Measurements from ENCODE around the gene RANBP1. TPM values are rescaled to one million over a fixed set of nuclear protein-coding genes. Genes with fewer than 3 reads are reported as not detected.
A peak's percentile ranks its signal among the peaks of the same experiment; 100 is the strongest.
"Not testable (repeated sequence)": the region's sequence is repeated elsewhere in the genome, so short reads cannot be mapped to it uniquely, and the experiment has no call there.

RANBP1 gene
- polyA plus RNA-seq (ENCODE audit: insufficient read length), result 190 TPM
- long read RNA-seq, donor 1, transcript RANBP1-214 (3 exons, 699 nt), result minor isoform, 6 of 205 reads
- long read RNA-seq, donor 1, transcript RANBP1-212 (2 exons, 529 nt), result minor isoform, 8 of 205 reads
- long read RNA-seq, donor 1, transcript RANBP1-201 (6 exons, 837 nt), result major isoform, 74 of 205 reads
- long read RNA-seq, donor 1, transcript RANBP1-202 (6 exons, 1,132 nt), result minor isoform, 35 of 205 reads
- long read RNA-seq, donor 1, partial matches to known transcripts, result 79 of 205 reads
- long read RNA-seq, donor 1, other reads (novel, unspliced or antisense), result 0 of 205 reads
- long read RNA-seq, donor 2, transcript RANBP1-212 (2 exons, 529 nt), result minor isoform, 6 of 133 reads
- long read RNA-seq, donor 2, transcript RANBP1-201 (6 exons, 837 nt), result major isoform, 60 of 133 reads
- long read RNA-seq, donor 2, transcript RANBP1-202 (6 exons, 1,132 nt), result minor isoform, 40 of 133 reads
- long read RNA-seq, donor 2, partial matches to known transcripts, result 19 of 133 reads
- long read RNA-seq, donor 2, other reads (novel, unspliced or antisense), result 0 of 133 reads
- long read RNA-seq, donor 3, transcript RANBP1-202 (6 exons, 1,132 nt), result minor isoform, 27 of 84 reads
- long read RNA-seq, donor 3, transcript RANBP1-201 (6 exons, 837 nt), result major isoform, 52 of 84 reads
- long read RNA-seq, donor 3, partial matches to known transcripts, result 0 of 84 reads
- long read RNA-seq, donor 3, other reads (novel, unspliced or antisense), result 0 of 84 reads
- long read RNA-seq, donor 4, transcript RANBP1-201 (6 exons, 837 nt), result major isoform, 6 of 8 reads
- long read RNA-seq, donor 4, partial matches to known transcripts, result 0 of 8 reads
- long read RNA-seq, donor 4, other reads (novel, unspliced or antisense), result 0 of 8 reads
- long read RNA-seq, donor 5, transcript RANBP1-201 (6 exons, 837 nt), result major isoform, 128 of 229 reads
- long read RNA-seq, donor 5, transcript RANBP1-202 (6 exons, 1,132 nt), result minor isoform, 68 of 229 reads
- long read RNA-seq, donor 5, partial matches to known transcripts, result 24 of 229 reads
- long read RNA-seq, donor 5, other reads (novel, unspliced or antisense), result 0 of 229 reads
- long read RNA-seq, donor 6, transcript RANBP1-202 (6 exons, 1,132 nt), result minor isoform, 60 of 215 reads
- long read RNA-seq, donor 6, transcript RANBP1-212 (2 exons, 529 nt), result minor isoform, 7 of 215 reads
- long read RNA-seq, donor 6, transcript RANBP1-201 (6 exons, 837 nt), result major isoform, 88 of 215 reads
- long read RNA-seq, donor 6, transcript RANBP1-203 (4 exons, 584 nt), result minor isoform, 7 of 215 reads
- long read RNA-seq, donor 6, partial matches to known transcripts, result 44 of 215 reads
- long read RNA-seq, donor 6, other reads (novel, unspliced or antisense), result 0 of 215 reads
- long read RNA-seq, donor 7, transcript RANBP1-202 (6 exons, 1,132 nt), result minor isoform, 47 of 224 reads
- long read RNA-seq, donor 7, transcript RANBP1-201 (6 exons, 837 nt), result major isoform, 102 of 224 reads
- long read RNA-seq, donor 7, transcript RANBP1-203 (4 exons, 584 nt), result minor isoform, 6 of 224 reads
- long read RNA-seq, donor 7, transcript RANBP1-212 (2 exons, 529 nt), result minor isoform, 9 of 224 reads
- long read RNA-seq, donor 7, partial matches to known transcripts, result 51 of 224 reads
- long read RNA-seq, donor 7, other reads (novel, unspliced or antisense), result 5 of 224 reads
- long read RNA-seq, donor 8, transcript RANBP1-202 (6 exons, 1,132 nt), result minor isoform, 17 of 52 reads
- long read RNA-seq, donor 8, transcript RANBP1-201 (6 exons, 837 nt), result major isoform, 33 of 52 reads
- long read RNA-seq, donor 8, partial matches to known transcripts, result 0 of 52 reads
- long read RNA-seq, donor 8, other reads (novel, unspliced or antisense), result 0 of 52 reads

DNA sequence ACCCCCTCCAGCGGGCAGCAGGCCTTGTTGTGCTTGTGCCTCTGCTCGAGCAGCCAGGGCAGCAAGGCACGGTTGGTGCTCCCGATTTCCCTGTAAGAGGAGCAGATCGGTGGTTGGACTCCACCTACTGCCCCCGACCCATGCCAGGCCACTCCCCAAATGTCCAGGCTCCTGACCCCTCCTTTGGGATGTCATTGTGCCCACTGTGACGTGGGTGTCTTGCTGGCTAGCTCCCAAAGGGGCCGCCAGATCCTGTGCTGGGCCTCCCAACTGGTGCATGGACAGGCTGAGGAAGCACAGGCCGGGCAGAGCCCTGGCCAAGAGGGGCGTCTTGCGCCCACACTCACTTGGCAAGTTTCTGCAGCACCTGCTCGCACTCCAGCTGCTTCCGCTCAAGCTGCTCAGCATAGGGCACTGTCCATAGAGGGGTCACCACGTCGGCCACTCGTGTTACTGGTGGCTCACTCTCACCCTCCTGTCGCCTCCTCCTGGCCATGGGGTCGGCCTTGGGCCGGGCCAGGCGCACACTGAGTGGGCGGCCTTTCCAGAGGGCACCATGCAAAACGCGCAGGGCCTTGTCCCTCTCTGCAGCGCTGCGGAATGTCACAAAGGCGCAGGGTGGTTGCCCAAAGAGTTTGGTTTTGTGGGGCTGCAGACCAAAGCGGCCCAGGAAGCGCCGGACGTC lies at the start of gene RANBP1:
TSS of gene RANBP1 (plus strand) at position 414 of the 685 bp plus-strand sequence. CDS start at position 495, 81 bp downstream.
- no peak for DNase-seq

GRCh38 chr22:20066617-20067383 lies 49.1 kb upstream of the RANBP1 start:
- DNase-seq, result no peak

DNA sequence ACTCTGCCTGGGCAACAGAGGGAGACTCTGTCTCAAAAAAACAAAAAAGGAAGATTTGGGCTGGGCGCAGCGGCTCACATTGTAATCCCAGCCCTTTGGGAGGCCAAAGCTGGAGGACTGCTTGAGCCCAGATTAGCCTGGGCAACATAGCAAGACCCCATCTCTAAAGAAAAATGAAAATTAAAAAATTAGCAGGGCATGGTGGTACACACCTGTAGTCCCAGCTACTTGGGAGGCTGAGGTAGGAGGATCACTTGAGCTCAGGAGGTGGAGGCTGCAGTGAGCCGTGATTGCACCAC lies 48.6 kb upstream of the RANBP1 start:
- not testable (repeated sequence) for DNase-seq

DNA sequence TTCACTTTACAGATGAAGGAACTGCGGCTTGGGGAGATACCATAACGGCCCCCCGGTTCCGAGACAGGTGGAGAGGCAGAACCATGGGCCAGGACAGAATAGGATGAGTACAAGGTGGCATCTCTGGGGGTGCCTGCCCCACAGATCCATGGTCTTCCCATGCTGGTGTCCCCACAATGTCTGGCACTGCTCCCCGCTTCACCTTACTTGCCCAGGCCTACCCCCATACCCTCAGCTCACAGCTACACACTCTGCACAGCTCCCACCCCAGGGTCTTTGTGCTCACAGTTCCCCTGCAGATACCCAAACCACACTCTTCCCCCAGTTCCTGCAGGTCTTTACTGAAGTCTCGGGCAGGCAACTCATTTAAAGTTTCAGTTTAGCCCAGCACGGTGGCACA lies 47.3 kb upstream of the RANBP1 start:
- no peak for DNase-seq

- DNase-seq, result no peak
Measured at GRCh38 chr22:20069331-20070042, 46.4 kb upstream of the RANBP1 start.

GRCh38 chr22:20071524-20071972 lies 44.4 kb upstream of the RANBP1 start:
- DNase-seq, result no peak

- no peak for DNase-seq
Measured at GRCh38 chr22:20076627-20077172, 39.2 kb upstream of the RANBP1 start.

- peak; percentile 95 for DNase-seq
Measured at GRCh38 chr22:20079745-20080444, 36.0 kb upstream of the RANBP1 start, which contains the start of gene DGCR8. TSS of gene DGCR8 (plus strand) at chr22:20080241. CDS start at chr22:20085964, 5,723 bp downstream.

DNA sequence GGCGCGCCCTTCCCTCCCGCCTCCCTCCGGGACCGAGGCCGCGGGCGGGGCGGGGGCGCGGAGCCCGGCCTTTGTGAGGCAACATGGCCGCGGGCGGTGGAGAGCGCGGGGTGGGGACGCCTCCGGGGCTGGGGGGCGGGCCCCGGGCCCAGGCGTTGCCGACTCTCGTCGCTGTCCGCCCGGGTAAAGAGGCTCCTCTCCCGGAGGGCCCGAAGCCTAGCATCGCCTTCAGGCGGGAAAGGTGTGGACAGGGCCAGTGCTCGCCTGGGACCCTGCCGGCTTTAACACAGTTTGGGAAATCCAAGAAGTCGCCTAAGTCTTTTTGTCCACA lies 35.5 kb upstream of the RANBP1 start:
- DNase-seq, result peak; percentile 32

GRCh38 chr22:20080776-20081654 lies 34.9 kb upstream of the RANBP1 start:
- peak; percentile 27 for DNase-seq

DNA sequence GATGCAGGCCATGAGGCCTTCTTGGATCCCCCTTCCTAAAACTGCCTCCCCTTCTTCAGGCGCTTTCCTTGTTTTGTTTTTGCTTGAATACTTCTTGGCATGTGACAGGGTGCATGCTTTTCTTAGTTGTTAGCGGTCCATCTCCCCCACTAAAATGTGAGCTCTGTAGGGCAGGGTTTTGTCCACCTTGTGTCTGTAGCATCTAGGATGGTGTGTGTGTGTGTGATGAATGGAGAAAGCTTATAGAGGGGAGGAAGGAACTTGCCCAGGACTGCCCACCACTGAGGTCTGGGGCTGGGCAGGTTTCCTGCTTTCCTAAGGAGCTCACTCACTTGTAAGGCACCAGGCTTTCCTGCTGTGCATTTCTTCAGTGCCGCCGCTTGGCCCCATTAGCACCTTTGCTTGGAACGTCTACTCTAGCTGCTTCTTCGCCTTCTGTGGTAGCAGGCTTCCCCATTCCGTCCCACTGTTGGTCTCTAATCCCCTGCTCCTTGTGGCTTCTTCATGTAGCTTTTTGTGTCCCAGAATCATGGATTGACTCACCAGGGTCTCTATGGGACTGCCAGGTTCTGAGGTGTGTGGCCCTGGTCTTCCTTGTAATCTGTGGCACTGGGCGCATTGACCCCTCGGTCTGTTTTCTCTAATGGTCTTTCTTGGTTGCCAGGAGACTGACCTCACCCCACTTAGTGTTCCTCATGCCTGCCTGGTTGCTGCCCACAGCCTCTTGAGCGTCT lies 32.6 kb upstream of the RANBP1 start:
- no peak for DNase-seq

GRCh38 chr22:20083891-20084546 lies 31.9 kb upstream of the RANBP1 start:
- no peak for DNase-seq

DNA sequence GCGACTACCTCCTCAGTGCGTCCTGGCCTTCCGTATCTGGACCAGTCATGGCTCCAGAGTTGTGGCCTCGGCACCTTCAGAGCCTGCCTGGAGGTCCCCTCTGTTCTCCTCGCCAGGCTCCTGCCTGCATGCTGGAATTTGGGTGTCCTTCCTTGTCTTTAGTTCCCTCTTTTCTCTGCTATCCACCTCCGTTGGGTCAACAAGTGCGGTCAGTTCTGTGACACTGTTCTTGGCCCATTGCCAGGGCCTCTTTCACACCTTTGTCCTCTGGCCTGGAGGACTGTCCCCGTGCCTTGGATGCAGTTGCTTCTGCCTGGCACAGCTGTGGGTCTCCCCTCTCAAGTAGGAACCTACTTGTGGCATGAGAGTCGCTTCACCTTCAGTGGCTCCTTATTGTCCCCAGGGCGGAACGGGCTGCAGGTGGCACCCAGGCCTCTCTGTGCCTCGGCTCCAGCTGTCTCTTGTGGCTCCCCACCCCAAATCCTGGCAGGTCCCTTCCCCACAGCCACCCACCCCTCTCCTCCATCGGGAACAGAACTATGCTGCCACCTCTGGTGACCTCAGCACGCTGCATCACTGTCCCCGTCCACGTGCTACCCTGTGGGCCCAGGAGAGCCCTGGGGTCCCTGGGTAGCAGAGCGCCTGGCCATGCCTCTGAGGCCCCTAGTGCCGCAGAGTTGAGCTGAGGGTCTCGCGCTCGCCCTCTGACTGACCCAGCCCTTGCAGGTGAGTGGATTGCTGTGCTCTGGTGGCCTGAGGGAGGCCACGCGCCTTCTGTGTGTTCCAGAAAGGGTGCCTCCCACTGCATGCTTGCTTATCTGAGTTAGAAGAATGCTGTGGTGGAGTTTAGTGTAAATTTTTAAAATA lies 31.1 kb upstream of the RANBP1 start:
- peak; percentile 12 for DNase-seq

DNA sequence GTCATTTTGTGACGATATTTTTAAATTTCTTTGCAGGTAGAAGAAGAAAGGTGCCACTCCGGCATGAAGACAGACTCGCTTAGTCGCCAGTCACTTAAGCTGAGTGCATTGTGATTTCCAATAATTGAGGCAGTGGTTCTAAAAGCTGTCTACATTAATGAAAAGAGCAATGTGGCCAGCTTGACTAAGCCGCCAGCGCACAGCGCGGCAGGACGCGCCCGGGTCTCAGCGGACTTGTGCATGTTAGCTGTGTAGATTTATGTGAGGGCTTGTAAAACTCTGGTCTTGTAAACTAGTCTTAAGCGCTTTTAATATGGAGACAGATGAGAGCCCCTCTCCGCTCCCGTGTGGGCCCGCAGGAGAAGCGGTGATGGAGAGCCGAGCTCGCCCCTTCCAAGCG lies 30.3 kb upstream of the RANBP1 start:
- DNase-seq, result no peak
